Measurements from ENCODE around the gene CFAP74.

DNA sequence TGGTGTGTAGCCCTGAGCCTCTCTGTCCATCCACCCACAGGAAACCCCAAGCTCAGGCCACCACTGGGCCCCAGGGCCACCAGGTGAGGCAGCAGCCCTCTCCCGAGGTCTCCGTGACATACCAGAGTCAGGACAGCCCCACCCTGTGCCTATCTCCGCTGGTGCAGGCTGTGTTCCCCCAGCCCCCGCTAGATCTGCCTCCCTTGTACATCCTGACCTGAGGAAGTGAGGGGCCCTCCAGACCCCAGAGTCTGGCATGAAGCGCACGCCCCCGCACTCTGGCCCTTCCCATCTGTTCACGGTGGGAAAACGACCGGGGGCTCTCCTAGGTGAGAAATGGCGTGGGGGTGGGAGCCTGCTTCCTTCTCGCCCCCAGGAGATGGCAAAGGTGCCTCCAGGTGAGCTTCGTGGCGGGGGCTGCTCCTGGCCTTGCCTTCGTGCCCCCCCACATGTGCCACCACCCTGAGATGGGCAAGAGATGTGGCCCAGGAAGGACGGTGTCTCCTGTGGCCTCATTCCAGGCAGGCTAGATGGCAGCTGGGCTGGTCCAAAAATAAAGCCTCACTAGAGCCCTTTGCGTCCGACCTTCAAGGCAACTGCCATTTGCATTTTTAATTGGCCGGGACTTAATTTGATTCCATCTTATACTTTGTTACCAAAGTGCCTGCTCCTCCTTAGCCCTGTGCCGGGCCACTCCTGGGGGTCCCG lies 18.6 kb upstream of the CFAP74 start:
- TF ChIP-seq POLR2AphosphoS5 (IDR thresholded peaks at IDR 0.05; ENCODE audit: insufficient read depth, low read depth, low read length), result no peak
- TF ChIP-seq, protein P1, sequence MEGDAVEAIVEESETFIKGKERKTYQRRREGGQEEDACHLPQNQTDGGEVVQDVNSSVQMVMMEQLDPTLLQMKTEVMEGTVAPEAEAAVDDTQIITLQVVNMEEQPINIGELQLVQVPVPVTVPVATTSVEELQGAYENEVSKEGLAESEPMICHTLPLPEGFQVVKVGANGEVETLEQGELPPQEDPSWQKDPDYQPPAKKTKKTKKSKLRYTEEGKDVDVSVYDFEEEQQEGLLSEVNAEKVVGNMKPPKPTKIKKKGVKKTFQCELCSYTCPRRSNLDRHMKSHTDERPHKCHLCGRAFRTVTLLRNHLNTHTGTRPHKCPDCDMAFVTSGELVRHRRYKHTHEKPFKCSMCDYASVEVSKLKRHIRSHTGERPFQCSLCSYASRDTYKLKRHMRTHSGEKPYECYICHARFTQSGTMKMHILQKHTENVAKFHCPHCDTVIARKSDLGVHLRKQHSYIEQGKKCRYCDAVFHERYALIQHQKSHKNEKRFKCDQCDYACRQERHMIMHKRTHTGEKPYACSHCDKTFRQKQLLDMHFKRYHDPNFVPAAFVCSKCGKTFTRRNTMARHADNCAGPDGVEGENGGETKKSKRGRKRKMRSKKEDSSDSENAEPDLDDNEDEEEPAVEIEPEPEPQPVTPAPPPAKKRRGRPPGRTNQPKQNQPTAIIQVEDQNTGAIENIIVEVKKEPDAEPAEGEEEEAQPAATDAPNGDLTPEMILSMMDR (IDR thresholded peaks at IDR 0.05; ENCODE audit: extremely low read depth in 1 of 2, insufficient read depth in 1 of 2, low read depth in 1 of 2, low read length in 2 of 2), result no peak
- TF ChIP-seq POLR2A (IDR thresholded peaks at IDR 0.05; ENCODE audit: low read depth, low read length), result no peak
- TF ChIP-seq, protein P2, sequence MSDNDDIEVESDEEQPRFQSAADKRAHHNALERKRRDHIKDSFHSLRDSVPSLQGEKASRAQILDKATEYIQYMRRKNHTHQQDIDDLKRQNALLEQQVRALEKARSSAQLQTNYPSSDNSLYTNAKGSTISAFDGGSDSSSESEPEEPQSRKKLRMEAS (IDR thresholded peaks at IDR 0.05; ENCODE audit: insufficient read depth, insufficient read length), result no peak
- no peak for TF ChIP-seq MYC (IDR thresholded peaks at IDR 0.05; ENCODE audit: low read depth, low read length)
- no peak for TF ChIP-seq EZH2 (IDR thresholded peaks at IDR 0.05; ENCODE audit: borderline replicate concordance, low read depth, low read length, severe bottlenecking)

All from endothelial cell of umbilical vein (primary cell).